ENCODE results near the gene LYPD5. TPM values are rescaled to one million over a fixed set of nuclear protein-coding genes. Genes with fewer than 3 reads are reported as not detected.
"Not testable (repeated sequence)": the region's sequence is repeated elsewhere in the genome, so short reads cannot be mapped to it uniquely, and the experiment has no call there.

The LYPD5 gene
- total and polyA plus RNA-seq, 2 of the 8 experiments (the other 6 are each of a cell fraction or from before 2014, with no cell fraction given), result 0.74 to 4.3 TPM

DNA sequence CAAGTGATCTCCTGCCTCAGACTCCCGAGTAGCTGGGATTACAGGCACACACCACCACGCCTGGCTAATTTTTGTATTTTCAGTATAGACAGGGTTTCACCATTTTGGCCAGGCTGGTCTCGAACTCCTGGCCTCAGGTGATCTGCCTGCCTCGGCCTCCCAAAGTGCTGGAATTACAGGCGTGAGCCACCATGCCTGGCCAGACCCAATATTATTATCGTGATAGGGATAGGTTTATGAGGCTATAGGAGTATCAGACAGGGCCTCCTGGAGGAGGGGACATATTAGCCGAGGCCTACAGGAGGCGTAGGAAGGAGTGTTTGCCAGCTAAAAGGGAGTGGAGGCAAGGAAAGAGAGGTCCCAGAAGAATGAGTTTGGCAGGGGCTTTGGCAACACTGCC lies 37.6 kb downstream of the LYPD5 start:
- H3K23me2 ChIP-seq (ENCODE audit: low read depth, low read length); H2BK5ac ChIP-seq (ENCODE audit: low read depth, low read length); H3K4ac ChIP-seq (replicated peaks; ENCODE audit: insufficient read length, low read depth, low read length); H3K56ac ChIP-seq (replicated peaks; ENCODE audit: insufficient read length, low read depth, low read length); H3K14ac ChIP-seq (ENCODE audit: insufficient read length); H3K4me2 ChIP-seq (ENCODE audit: insufficient read depth in 1 of 2, low read depth in 2 of 2, low read length in 2 of 2); H3K79me2 ChIP-seq (ENCODE audit: control insufficient read depth in 1 of 2, insufficient read depth in 2 of 2, low read length in 2 of 2); H4K91ac ChIP-seq (replicated peaks; ENCODE audit: insufficient read length, low read length); H3K23ac ChIP-seq (ENCODE audit: insufficient read length); H3K4me3 ChIP-seq (ENCODE audit: extremely low read depth in 1 of 4, insufficient read depth in 2 of 4, low read depth in 3 of 4, low read length in 4 of 4); H4K8ac ChIP-seq (ENCODE audit: extremely low read depth, insufficient read depth, low read length); H3K27ac ChIP-seq (ENCODE audit: low read depth, low read length); H2AFZ ChIP-seq (ENCODE audit: low read length); H3K9me3 ChIP-seq (ENCODE audit: insufficient read depth in 2 of 2, low read depth in 1 of 2, low read length in 1 of 2); H3K4me1 ChIP-seq (replicated peaks in 1 of 4; ENCODE audit: control insufficient read depth in 3 of 4, insufficient read depth in 4 of 4, low read length in 3 of 4); H3K36me3 ChIP-seq (ENCODE audit: control insufficient read depth in 2 of 4, insufficient read depth in 4 of 4, low read length in 3 of 4); FAIRE-seq; DNase-seq (ENCODE audit: low read depth in 1 of 2, low spot score in 2 of 2); H3K9ac ChIP-seq (replicated peaks in 1 of 4; ENCODE audit: extremely low read depth in 1 of 4, low read depth in 3 of 4, low read length in 3 of 4); H3K18ac ChIP-seq (ENCODE audit: extremely low read depth, low read length); H2BK120ac ChIP-seq (replicated peaks; ENCODE audit: low read depth, low read length); H4K5ac ChIP-seq (ENCODE audit: insufficient read length, low read depth, low read length); H2BK12ac ChIP-seq (ENCODE audit: low read depth, low read length); H3K27me3 ChIP-seq (replicated peaks in 1 of 4; ENCODE audit: control insufficient read depth in 3 of 4, extremely low read depth in 1 of 4, insufficient read depth in 3 of 4, low read length in 3 of 4); H4K20me1 ChIP-seq (replicated peaks in 1 of 2; ENCODE audit: control insufficient read depth in 1 of 2, insufficient read depth in 2 of 2, low read length in 2 of 2); H2BK15ac ChIP-seq (ENCODE audit: low read length); H3K79me1 ChIP-seq (ENCODE audit: low read depth, low read length); H2AK5ac ChIP-seq (ENCODE audit: low read depth, low read length); H2BK20ac ChIP-seq (ENCODE audit: low read length): not testable (repeated sequence)
- 74% methylated on average over 8 of the region's 8 CpGs; no CpG with 5 or more reads in 1 of the 2 experiments for WGBS, 2 experiments (ENCODE audit: extremely low coverage in 1 of 2, insufficient coverage in 1 of 2, insufficient read length in 1 of 2, insufficient replicate concordance in 2 of 2, low coverage in 1 of 2, low lambda C conversion rate in 2 of 2, missing lambda C conversion rate in 1 of 2)
- ChIA-PET CTCF (ENCODE audit: partially characterized antibody) (interaction anchor here (0.9 to 37.0 kb wide), 7 partner anchors 8 to 1358 kb away, joined by 3 to 703 read pairs (median 7); partner anchors contain the start of genes KCNN4 and SMG9), POLR2A (ENCODE audit: partially characterized antibody) (interaction anchor here (0.6 to 4.1 kb wide), 3 partner anchors 10 to 249 kb away, joined by 3 to 33 read pairs (median 3); partner anchors contain the start of gene SMG9)
